Left hindlimb (tissue), 1 donor: ENCODE results near the gene ARFGEF3.

ENCODE experiments used
- DNase-seq: peaks from one replicate; pipeline ENCODE4 v3.0.0-alpha.2; 2018

The ARFGEF3 gene

GRCh38 chr6:138218449-138218848 is 56.7 kb downstream of the ARFGEF3 start, which contains the start of gene PBOV1:
Gene PBOV1 (minus strand): TSS chr6:138218491. CDS start chr6:138218395, 96 bp downstream.
- DNase-seq = no peak

DNA sequence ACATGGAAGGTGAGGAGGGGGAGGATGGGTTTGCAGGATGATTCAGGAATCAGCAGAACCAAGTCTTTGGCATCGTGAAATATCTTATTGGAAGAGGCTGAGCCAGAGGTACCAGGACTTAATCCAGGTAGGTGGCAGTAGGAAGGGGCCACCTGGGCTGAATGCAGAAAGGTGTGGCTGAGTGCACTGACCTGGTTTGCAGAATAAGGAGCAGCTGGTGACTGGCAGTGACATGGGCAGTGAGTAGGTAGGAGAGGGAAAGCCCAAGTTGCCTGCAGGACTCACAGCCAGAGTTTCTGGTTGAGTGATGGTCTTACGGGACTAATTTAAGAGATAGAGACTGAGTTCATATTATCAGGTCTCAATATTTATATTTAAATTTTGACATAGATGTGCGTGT is 57.7 kb downstream of the ARFGEF3 start:
- DNase-seq = no peak

- no peak for DNase-seq
These were observed 58.2 kb downstream of the ARFGEF3 start for GRCh38 chr6:138219901-138220300.

DNA sequence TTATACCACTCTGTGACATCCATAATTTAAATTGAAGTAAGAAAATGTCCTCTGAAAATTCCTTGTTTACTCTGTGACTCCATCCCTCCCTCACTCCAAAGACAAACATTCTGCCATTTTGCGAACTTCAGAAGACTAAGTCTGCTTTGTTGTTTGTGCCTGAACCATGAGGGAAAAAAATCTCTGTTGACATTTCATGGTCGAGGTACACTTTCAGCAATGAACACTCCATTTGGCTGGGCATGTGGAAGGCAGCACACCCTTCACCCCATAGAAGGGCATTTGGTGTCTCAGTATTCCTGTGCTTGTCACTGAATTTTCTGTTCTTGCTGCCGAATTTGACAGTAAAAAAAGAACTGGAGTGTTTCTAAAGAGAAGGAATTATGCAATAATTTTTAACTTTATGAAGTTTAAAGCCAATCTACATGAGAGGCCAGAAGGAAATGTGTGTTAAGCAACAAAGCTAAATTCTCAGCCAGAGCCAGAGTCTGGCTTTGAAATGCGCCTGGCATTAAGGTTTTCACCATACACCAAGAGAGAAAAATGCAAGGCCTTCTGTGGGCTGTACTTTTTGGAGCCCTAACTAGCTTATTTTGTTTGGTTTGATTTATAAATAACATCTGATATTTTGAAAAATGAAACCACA is 61.3 kb downstream of the ARFGEF3 start:
- no peak for DNase-seq

DNA sequence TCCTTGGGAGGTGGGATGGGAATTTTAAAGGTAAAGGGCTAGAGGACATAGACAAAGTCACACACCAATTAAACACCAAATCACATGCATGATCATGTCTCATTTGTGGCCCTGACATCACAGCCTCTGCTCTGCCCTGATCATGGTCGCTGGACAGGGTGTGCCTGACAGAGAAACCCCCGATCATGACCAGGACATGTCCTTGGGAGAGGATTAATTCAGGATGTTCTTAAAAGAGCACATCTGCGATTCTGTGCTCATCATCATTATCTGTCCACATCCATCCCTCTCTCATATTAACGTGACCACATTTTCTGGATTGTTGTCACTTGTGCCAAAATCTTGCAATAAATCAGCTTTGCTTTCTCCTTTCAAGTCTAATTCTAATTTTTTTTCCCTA is 64.2 kb downstream of the ARFGEF3 start:
- no peak for DNase-seq

GRCh38 chr6:138226700-138227315 is 65.1 kb downstream of the ARFGEF3 start:
- DNase-seq = no peak

DNA sequence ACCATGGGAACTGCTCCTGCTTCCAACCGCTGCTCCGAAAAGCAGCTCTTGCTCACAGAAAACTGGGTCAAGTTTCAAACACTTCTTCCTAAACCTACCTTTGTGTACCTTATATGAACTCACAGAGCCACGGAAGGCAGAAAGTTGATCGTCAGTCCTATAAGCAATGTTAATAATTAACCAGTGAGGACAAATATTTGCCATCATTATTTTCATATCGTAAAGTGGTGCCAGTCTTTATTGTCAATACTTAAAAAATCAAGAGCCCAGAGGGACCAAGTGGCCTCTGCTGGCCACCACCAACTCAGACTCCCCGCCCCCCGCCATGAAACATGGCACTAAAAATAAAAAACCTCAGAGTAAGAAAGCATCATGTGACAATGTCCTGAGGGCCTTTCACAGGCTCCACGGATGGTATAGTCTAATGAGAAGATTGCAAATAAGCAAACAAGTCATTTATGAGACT is 65.6 kb downstream of the ARFGEF3 start:
- DNase-seq = no peak

DNA sequence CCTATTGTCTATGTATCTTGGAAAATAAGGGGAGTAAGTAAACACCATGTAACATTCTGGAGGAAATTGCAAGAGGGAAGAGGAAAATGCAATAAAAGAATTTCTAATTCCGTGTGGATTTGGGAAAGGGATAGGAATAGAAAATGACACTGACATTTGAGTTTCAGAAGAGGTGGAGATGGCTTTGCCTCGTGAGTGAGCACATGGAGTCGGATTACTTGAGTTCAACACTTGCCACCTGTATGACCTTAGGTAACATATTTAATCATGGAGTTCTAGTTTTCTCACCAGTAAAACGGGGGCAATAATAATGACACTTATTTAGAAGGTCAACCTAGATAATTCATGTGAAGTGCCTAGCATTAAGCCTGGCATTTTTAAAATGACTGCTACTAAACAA is 67.3 kb downstream of the ARFGEF3 start:
- no peak for DNase-seq

GRCh38 chr6:138229663-138230179 is 68.0 kb downstream of the ARFGEF3 start:
- DNase-seq = no peak

DNA sequence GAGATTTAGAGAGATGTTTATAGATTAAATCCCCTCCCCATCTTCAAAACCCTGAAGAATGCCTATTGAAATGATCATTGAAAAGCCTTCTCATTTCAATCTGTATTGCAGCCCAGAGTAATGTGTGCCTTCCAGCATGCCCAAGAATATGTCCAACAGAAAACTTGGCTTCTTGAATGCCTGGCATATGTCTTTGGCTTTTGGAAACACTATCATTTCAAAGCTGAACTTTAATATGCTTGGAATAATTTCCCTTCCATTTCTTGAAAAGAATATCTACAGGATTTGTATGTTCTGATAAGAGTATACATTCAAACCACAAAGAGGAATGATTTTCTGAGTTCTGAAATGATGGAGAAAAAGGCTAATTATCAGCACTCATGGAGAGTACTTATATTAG is 68.5 kb downstream of the ARFGEF3 start:
- DNase-seq = no peak

- DNase-seq = no peak
These were observed 69.1 kb downstream of the ARFGEF3 start for GRCh38 chr6:138230759-138231380.

DNA sequence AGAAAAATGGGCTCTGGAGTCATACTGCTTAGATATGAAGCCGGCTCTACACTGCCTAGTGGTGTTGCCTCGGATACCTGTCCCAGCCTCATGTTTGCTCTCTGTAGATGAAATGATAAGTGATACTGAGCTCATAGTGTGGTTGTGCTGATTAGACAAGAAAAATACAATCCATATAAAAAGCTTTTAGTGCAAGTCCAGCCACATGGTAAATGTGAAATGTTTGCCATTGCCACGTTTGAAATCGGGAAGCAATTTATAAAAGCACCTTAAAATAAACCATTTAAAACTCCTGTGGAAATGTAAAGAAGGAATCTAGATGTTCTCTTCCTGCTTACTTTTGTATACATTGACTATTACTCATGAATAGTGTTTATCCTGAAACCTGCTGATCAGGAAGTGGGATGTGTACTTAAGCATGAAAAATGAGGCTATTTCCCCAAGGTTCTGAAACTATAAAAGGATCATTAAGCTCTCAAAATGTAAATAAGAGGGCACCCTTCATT is 69.7 kb downstream of the ARFGEF3 start:
- DNase-seq = no peak

DNA sequence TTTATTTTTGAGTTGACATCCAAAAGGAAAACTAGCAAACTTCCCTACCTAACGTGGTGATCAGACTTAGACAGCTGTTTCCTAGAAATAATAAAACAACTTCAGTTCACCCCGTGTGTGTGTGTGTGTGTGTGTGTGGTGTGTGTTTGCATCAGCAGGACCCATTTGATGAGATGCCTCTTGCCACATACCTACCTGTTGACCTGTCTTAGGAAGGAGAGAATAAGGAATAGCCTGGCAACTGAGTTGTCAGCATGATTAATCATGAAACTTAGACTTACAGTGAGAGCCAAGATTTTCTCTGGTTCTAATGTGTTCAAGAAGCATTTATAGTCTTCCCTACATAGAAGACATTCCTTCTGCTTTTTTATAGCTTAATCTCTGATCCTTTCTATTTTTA is 72.6 kb downstream of the ARFGEF3 start:
- DNase-seq = no peak

DNA sequence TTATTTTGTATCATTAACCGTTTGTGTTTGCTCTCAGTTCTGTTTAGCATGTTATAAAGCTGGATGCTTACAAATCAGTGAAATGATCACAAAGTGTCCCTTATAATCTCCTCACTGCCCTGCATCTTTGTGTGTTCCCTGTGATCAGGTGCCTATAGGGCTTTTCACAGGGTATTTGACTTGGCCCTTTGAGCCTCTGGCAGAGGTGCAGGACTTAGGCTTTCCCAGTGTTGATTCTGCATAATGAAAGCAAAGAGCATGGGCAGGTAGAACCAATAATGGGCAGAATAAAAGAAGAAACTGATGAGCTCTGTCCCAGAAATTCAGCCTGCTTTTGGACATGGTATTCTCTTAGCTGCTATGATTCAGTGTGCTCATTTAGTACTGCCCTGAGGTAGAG is 73.5 kb downstream of the ARFGEF3 start:
- no peak for DNase-seq

- DNase-seq = no peak
These were observed 74.0 kb downstream of the ARFGEF3 start for GRCh38 chr6:138235693-138236092.

- no peak for DNase-seq
These were observed 75.7 kb downstream of the ARFGEF3 start for GRCh38 chr6:138237463-138237862.

DNA sequence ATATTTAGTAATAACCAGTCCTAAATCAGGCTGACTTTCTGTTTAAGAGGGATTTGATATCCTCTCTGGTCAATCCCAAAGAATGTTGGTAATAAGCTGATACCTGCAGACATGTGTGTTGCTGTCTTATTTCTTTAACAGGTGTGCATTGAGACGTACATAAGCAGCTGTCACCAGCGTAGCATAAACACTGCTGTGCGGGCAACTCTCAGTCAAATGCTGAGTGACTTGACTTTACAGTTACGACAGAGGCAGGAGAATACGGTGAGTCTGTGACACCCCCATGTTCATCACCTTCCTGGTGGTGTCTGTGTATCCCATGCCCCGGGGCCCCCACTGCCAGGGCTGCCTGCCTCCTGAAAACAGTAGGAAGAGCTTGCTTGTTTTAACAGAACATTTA is 76.6 kb downstream of the ARFGEF3 start:
- DNase-seq = no peak

DNA sequence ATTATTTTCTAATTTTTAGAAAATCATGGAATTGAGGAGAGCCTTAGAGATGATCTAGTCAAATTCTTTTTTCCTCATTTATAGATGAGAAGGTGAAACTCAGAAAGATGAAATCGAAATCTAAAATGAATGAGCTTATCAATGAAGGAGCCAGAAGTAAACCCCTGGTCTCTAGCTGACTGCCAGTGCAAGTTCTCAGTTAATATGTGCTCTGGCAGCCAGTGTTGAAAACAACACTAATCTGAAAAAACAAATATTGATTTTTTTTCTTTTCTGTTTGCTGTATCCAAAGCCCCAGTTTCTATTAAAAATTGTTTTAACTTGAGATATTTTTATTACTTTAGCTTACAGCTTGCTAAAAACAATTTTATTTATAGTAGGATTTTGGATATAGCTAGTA is 78.0 kb downstream of the ARFGEF3 start:
- DNase-seq = no peak

DNA sequence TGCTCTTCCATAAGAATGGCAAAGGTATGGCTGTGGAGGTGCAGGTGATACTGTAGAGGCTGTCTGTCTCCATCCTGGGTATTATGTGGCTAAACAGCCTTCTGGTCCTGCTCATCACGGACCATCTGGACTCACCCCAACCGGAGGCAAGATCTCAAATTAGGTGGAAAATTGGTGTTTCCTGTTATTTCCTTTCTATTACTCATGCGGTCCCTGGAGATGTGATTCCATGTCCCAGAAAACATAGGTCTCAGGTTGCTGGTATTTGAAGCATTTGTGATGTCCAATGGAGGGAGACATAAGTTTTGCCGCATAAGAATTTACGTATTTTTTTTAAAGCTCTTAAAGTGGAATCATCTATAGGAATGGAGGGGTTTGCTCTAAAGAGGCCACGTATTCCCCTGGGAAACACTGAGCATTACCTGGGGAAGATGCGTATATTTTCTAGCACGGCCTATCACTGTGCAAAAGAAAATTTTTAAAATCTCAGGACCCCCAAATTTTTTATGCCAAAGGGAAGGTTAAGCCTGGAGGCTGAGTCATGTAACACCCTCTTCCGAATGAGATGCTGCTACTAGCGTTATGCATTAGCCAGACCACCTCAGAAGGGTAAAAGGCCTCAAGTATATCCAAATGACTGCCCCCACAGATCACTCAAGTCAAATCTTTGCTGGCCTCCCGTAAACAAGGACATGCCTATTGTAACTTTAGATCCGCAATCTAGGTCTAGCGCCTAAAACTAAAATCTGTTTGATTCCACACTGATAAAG is 78.9 kb downstream of the ARFGEF3 start:
- no peak for DNase-seq

DNA sequence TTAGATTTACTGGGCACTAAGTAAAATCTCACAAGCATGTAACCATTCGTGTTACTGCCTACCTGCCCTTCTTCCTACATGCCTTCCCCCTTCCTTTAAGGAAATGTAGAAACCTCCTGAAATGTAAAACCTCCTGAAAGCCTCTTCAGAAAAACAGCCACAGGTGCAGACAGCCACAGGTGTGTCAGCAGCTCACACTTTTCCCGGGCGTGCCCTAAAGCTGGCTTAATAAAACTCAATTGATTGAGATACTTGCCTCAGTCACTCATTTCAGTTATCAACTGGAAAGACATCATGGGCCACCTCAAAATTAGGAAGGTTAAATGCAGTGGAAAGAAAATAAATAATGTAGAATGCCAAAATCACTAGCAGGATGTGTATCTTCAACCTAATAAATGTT is 79.6 kb downstream of the ARFGEF3 start:
- no peak for DNase-seq

- no peak for DNase-seq
These were observed 80.2 kb downstream of the ARFGEF3 start for GRCh38 chr6:138241934-138242333.

- no peak for DNase-seq
These were observed 81.4 kb downstream of the ARFGEF3 start for GRCh38 chr6:138242987-138243592.

- DNase-seq = no peak
These were observed 84.0 kb downstream of the ARFGEF3 start for GRCh38 chr6:138245751-138246150.
